DOHH2 (cell line): ENCODE results near the gene ALKBH7.
A peak's percentile ranks its signal among the peaks of the same experiment; 100 is the strongest.

Experiments used
- H3F3A ChIP-seq: fragments of 200-600 bp; sonication (generic), shearing (Covaris generic); 2 replicates; pipeline ENCODE4 v1.6.0; 2016; ENCODE audit warnings: antibody characterized with exemption, mild to moderate bottlenecking; ENCODE audit not compliant: control insufficient read depth, insufficient read depth
- H3K27ac ChIP-seq: fragments of 200-600 bp; sonication (generic); 2 replicates; pipeline ENCODE4 v1.5.1; 2014; ENCODE audit warnings: low read depth, mild to moderate bottlenecking, low read length, moderate library complexity
- H3K27me3 ChIP-seq: fragments of 200-600 bp; sonication (generic); 2 replicates; pipeline ENCODE4 v1.6.1; 2014; ENCODE audit warnings: mild to moderate bottlenecking, low read length, mixed read lengths; ENCODE audit not compliant: control insufficient read depth
- H3K36me3 ChIP-seq: fragments of 200-600 bp; sonication (generic); 2 replicates; pipeline ENCODE4 v1.6.1; 2014; ENCODE audit warnings: mild to moderate bottlenecking, low read length, moderate library complexity, mixed read lengths; ENCODE audit not compliant: control insufficient read depth
- H3K4me1 ChIP-seq: fragments of 200-600 bp; sonication (generic); 2 replicates; pipeline ENCODE4 v1.6.1; 2014; ENCODE audit warnings: mild to moderate bottlenecking, low read length, mixed read lengths; ENCODE audit not compliant: control insufficient read depth
- H3K4me2 ChIP-seq: fragments of 200-600 bp; sonication (generic); 2 replicates; pipeline ENCODE4 v1.6.0; 2014; ENCODE audit warnings: mild to moderate bottlenecking, low read length, moderate library complexity
- H3K4me3 ChIP-seq: fragments of 200-600 bp; sonication (generic); 2 replicates; pipeline ENCODE4 v1.5.1; 2014; ENCODE audit warnings: mild to moderate bottlenecking, low read length, mixed read lengths
- H3K79me2 ChIP-seq: fragments of 200-600 bp; sonication (generic); 2 replicates; pipeline ENCODE4 v1.6.1; 2014; ENCODE audit warnings: mild to moderate bottlenecking, low read length, mixed read lengths; ENCODE audit not compliant: control insufficient read depth
- H3K9me2 ChIP-seq: fragments of 200-600 bp; sonication (generic); replicated peaks from 2 replicates; pipeline ENCODE4 v1.6.1; 2014; ENCODE audit warnings: mild to moderate bottlenecking, low read length, mixed read lengths; ENCODE audit not compliant: control insufficient read depth
- H3K9me3 ChIP-seq: fragments of 200-600 bp; sonication (generic); 2 replicates; pipeline ENCODE4 v1.6.1; 2014; ENCODE audit warnings: antibody characterized with exemption, low read length, mixed read lengths; ENCODE audit not compliant: control insufficient read depth, insufficient read depth
- H4K20me1 ChIP-seq: fragments of 200-600 bp; sonication (generic); 2 replicates; pipeline ENCODE4 v1.6.0; 2014; ENCODE audit warnings: low read depth, mild to moderate bottlenecking, antibody characterized with exemption, low read length, moderate library complexity; ENCODE audit not compliant: control insufficient read depth, insufficient read depth
- CTCF ChIP-seq: fragments of 200-600 bp; sonication (generic); IDR thresholded peaks from one replicate; pipeline ENCODE4 v1.5.1; 2014; ENCODE audit warnings: antibody characterized with exemption, mild to moderate bottlenecking, low read depth, low read length; ENCODE audit not compliant: poor library complexity, severe bottlenecking
- EZH2phosphoT487 ChIP-seq: fragments of 200-600 bp; sonication (generic); IDR thresholded peaks from 2 replicates; pipeline ENCODE4 v1.6.1; 2017; ENCODE audit warnings: borderline replicate concordance, mild to moderate bottlenecking, antibody characterized with exemption, low read length, moderate library complexity, mixed read lengths

Gene ALKBH7

GRCh38 chr19:6362351-6362801, 10.2 kb upstream of the ALKBH7 start:
- TF ChIP-seq EZH2phosphoT487 (no peak), CTCF (no peak)
- H3K79me2 ChIP-seq = peaks cover 23% of the 10 kb centered on the region
- peaks cover 9% of the 10 kb centered on the region for H3K4me1 ChIP-seq
- H3K9me3 ChIP-seq = no peaks in the 10 kb centered on the region
- no peaks in the 10 kb centered on the region for H3K9me2 ChIP-seq
- peak overlapping the region; percentile 70 for H3K4me2 ChIP-seq
- H3K27me3 ChIP-seq = peaks cover 6% of the 10 kb centered on the region; the same call in 1 of the 2 replicates
- H4K20me1 ChIP-seq = no peaks in the 10 kb centered on the region
- H3K36me3 ChIP-seq = peaks cover 38% of the 10 kb centered on the region
- peak overlapping the region; percentile 72 for H3K4me3 ChIP-seq
- no peaks in the 10 kb centered on the region for H3F3A ChIP-seq
- H3K27ac ChIP-seq = peak overlapping the region; percentile 28

- Histone ChIP-seq H3K9me2 (no peaks in the 10 kb centered on the region), H3K4me3 (no peak overlapping the region), H3K36me3 (peaks cover 56% of the 10 kb centered on the region), H3K4me1 (peaks cover 9% of the 10 kb centered on the region), H4K20me1 (no peaks in the 10 kb centered on the region), H3K79me2 (peaks cover 23% of the 10 kb centered on the region), H3K9me3 (no peaks in the 10 kb centered on the region), H3K27ac (no peak overlapping the region), H3K4me2 (no peak overlapping the region), H3K27me3 (peaks cover 6% of the 10 kb centered on the region; the same call in 1 of the 2 replicates), H3F3A (no peaks in the 10 kb centered on the region)
- TF ChIP-seq EZH2phosphoT487 = no peak
- TF ChIP-seq CTCF = no peak
Observed at GRCh38 chr19:6364353-6364752, 8.2 kb upstream of the ALKBH7 start.

- Histone ChIP-seq H3F3A (0 out of 2 replicates have a peak, but pooled peaks cover 5% of the 10 kb centered on the region), H3K4me3 (peak overlapping the region; percentile 98)
Observed at GRCh38 chr19:6373096-6373812, 660 bp downstream of the ALKBH7 start.

More at GRCh38 chr19:6373096-6373812, 660 bp downstream of the ALKBH7 start:
- H3K79me2 ChIP-seq = no peaks in the 10 kb centered on the region
- peak overlapping the region; percentile 67 for H3K4me2 ChIP-seq
- H3K9me3 ChIP-seq = no peaks in the 10 kb centered on the region
- H4K20me1 ChIP-seq = no peaks in the 10 kb centered on the region
- no peaks in the 10 kb centered on the region for H3K9me2 ChIP-seq
- H3K27me3 ChIP-seq = no peaks in the 10 kb centered on the region
- peak overlapping the region; percentile 83 for H3K27ac ChIP-seq
- TF ChIP-seq CTCF (no peak), EZH2phosphoT487 (no peak)
- peaks cover 13% of the 10 kb centered on the region for H3K4me1 ChIP-seq
- H3K36me3 ChIP-seq = peaks cover 11% of the 10 kb centered on the region
